ENCODE data around the gene PER1. TPM values are rescaled to one million over a fixed set of nuclear protein-coding genes. Genes with fewer than 3 reads are reported as not detected.
A peak's percentile ranks its signal among the peaks of the same experiment; 100 is the strongest.

The PER1 gene
- total and polyA plus RNA-seq, 10 of the 15 experiments (the other 5 are each of a cell fraction or from before 2014, with no cell fraction given), result 0.02 to 25.1 (median 5.4) TPM

DNA sequence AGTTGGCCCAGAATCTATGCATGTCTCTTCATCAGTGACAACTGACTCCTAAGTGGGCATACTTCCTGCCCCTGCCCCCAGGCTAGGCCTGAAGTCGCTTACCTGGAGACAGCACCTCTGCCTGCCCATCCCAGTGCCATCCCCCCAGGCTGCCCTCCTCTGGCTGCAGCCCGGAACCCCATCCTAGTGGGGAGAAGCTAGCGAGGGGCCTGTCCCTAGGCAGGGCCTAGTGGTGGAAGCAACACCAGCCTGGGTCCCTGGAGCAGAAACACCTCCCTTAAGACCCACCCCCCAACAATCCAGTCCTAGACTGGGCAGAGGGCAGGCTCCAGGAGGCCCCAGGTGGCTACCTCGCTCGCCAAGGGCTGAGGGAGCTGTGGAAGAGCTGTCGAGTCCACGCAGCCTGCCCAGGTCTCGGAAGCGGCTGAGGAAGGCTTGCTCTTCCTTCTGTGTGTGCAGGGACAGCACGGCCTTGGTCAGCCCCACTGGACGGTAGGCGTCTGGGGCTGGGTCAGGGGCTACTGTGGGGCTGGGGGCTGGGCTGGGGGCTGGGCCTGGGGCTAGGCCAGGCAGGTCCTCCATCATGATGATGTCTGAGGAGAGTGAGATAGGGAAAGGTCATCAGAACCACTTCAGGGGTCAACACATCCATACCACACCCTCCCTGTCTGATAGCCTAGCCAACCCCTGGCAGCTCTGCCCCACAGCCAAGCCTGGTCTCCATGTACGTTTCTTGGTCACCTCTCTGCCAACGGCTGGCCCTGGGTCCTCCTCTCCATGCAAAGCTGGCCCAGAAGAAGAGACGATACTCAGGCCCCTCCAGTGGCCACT, 7.6 kb downstream of the PER1 start (continued):
- TF ChIP-seq, protein P1, sequence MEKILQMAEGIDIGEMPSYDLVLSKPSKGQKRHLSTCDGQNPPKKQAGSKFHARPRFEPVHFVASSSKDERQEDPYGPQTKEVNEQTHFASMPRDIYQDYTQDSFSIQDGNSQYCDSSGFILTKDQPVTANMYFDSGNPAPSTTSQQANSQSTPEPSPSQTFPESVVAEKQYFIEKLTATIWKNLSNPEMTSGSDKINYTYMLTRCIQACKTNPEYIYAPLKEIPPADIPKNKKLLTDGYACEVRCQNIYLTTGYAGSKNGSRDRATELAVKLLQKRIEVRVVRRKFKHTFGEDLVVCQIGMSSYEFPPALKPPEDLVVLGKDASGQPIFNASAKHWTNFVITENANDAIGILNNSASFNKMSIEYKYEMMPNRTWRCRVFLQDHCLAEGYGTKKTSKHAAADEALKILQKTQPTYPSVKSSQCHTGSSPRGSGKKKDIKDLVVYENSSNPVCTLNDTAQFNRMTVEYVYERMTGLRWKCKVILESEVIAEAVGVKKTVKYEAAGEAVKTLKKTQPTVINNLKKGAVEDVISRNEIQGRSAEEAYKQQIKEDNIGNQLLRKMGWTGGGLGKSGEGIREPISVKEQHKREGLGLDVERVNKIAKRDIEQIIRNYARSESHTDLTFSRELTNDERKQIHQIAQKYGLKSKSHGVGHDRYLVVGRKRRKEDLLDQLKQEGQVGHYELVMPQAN (conservative IDR thresholded peaks at IDR 0.05), result no peak
- TF ChIP-seq EED (IDR thresholded peaks at IDR 0.05; ENCODE audit: low read depth), result no peak

GRCh38 chr17:8143581-8144400, 8.4 kb downstream of the PER1 start:
- no peak for ATAC-seq
- SMC1A ChIA-PET (ENCODE audit: uncharacterized antibody, unreplicated experiment), result no interaction called here
- H3K27ac ChIP-seq (ENCODE audit: control insufficient read depth, insufficient read depth), result no peak overlapping the region
- intact Hi-C loops (cut with micrococcal nuclease; ENCODE audit: unreplicated experiment), result no loop called here
- H3K9ac ChIP-seq (ENCODE audit: control insufficient read depth, insufficient read depth, low read length), result no peak overlapping the region
- H3K9me3 ChIP-seq (replicated peaks; ENCODE audit: control insufficient read depth, insufficient read depth, low read length), result no peaks in the 10 kb centered on the region
- POLR2A ChIA-PET, result interaction anchor here (0.6 kb wide), 1 partner anchor 10 kb away, joined by 4 read pairs; no protein-coding TSS in a partner anchor
- no peaks in the 10 kb centered on the region for H4K20me1 ChIP-seq (ENCODE audit: control insufficient read depth, insufficient read depth)
- H3K36me3 ChIP-seq (ENCODE audit: control insufficient read depth in 2 of 2, insufficient read depth in 2 of 2, low read length in 1 of 2), result peaks cover 11 to 28% of the 10 kb centered on the region in 2 experiments
- H2AFZ ChIP-seq (ENCODE audit: control insufficient read depth, low read depth, low read length), result no peak overlapping the region
- no peaks in the 10 kb centered on the region for H3K79me2 ChIP-seq (ENCODE audit: control insufficient read depth, insufficient read depth, low read length)
- 92% methylated on average over 22 of the region's 22 CpGs for WGBS (ENCODE audit: insufficient coverage, insufficient replicate concordance, low lambda C conversion rate, missing lambda C conversion rate)
- BruUV-seq (replicated peaks), result no TSS peak
- no peak for DNase-seq (ENCODE audit: low read depth, low spot score)
- no peak overlapping the region for H3K4me2 ChIP-seq (ENCODE audit: control insufficient read depth, insufficient read depth)
- peaks cover 3% of the 10 kb centered on the region for H3K4me1 ChIP-seq (ENCODE audit: control insufficient read depth, insufficient read depth, low read length)
- in situ Hi-C loops (cut with MboI), result no loop called here
- H3K27me3 ChIP-seq (replicated peaks in 1 of 2; ENCODE audit: control insufficient read depth in 2 of 2, insufficient read depth in 2 of 2, low read length in 1 of 2), result no peaks in the 10 kb centered on the region
- FAIRE-seq, result no peak
- RAD21 ChIA-PET (ENCODE audit: unreplicated experiment), result no interaction called here
- no peak overlapping the region for H3K4me3 ChIP-seq
- CTCF ChIA-PET, result interaction anchor here (1.1 kb wide), 1 partner anchor 10 kb away, joined by 3 read pairs; no protein-coding TSS in a partner anchor
- TF ChIP-seq POLR2AphosphoS5 (IDR thresholded peaks at IDR 0.05; ENCODE audit: low read length) (peak; percentile 71), MYC (IDR thresholded peaks at IDR 0.05; ENCODE audit: insufficient read depth, insufficient read length, insufficient replicate concordance, low read length, severe bottlenecking) (no peak), YBX1 (IDR thresholded peaks at IDR 0.05) (no peak), POU2F2 (IDR thresholded peaks at IDR 0.05; ENCODE audit: borderline replicate concordance, low read depth, low read length) (0 out of 3 replicates have a peak, but pooled peaks have one; percentile 5), SMARCA5 (IDR thresholded peaks at IDR 0.05) (no peak)
